8988T (cell line): ENCODE measurements around the gene OTUD4.

Experiments used
- DNase-seq: peaks from one replicate; pipeline ENCODE4 v3.0.0; 2011

OTUD4 gene

GRCh38 chr4:145103496-145103895, 76.9 kb downstream of the OTUD4 start:
- no peak for DNase-seq

- DNase-seq = no peak
Observed at GRCh38 chr4:145102619-145103018, 77.8 kb downstream of the OTUD4 start.

- no peak for DNase-seq
Observed at GRCh38 chr4:145101091-145101490, 79.3 kb downstream of the OTUD4 start.

- DNase-seq = no peak
Observed at GRCh38 chr4:145099653-145100052, 80.7 kb downstream of the OTUD4 start.

GRCh38 chr4:145098675-145099037, 81.7 kb downstream of the OTUD4 start:
- DNase-seq = no peak

GRCh38 chr4:145097821-145098674, 82.3 kb downstream of the OTUD4 start, which contains the start of the genes ABCE1 and ANAPC10:
TSS of gene ABCE1 (plus strand) at chr4:145098311. CDS start at chr4:145104413, 6,102 bp downstream.
TSS of gene ANAPC10 (minus strand) at chr4:145098196. CDS start at chr4:145096099, 2,097 bp downstream.
- peak; percentile 48 for DNase-seq

GRCh38 chr4:145097331-145097820, 83.0 kb downstream of the OTUD4 start:
- DNase-seq = no peak

- DNase-seq = no peak
Observed at GRCh38 chr4:145093638-145094037, 86.8 kb downstream of the OTUD4 start.

GRCh38 chr4:145090380-145090779, 90.0 kb downstream of the OTUD4 start:
- no peak for DNase-seq

- no peak for DNase-seq
Observed at GRCh38 chr4:145083891-145084605, 96.3 kb downstream of the OTUD4 start.
